ENCODE results near the gene KRTAP10-10. TPM values are rescaled to one million over a fixed set of nuclear protein-coding genes. Genes with fewer than 3 reads are reported as not detected.

KRTAP10-10 gene
- total and polyA plus RNA-seq, 7 donors, result not detected

DNA sequence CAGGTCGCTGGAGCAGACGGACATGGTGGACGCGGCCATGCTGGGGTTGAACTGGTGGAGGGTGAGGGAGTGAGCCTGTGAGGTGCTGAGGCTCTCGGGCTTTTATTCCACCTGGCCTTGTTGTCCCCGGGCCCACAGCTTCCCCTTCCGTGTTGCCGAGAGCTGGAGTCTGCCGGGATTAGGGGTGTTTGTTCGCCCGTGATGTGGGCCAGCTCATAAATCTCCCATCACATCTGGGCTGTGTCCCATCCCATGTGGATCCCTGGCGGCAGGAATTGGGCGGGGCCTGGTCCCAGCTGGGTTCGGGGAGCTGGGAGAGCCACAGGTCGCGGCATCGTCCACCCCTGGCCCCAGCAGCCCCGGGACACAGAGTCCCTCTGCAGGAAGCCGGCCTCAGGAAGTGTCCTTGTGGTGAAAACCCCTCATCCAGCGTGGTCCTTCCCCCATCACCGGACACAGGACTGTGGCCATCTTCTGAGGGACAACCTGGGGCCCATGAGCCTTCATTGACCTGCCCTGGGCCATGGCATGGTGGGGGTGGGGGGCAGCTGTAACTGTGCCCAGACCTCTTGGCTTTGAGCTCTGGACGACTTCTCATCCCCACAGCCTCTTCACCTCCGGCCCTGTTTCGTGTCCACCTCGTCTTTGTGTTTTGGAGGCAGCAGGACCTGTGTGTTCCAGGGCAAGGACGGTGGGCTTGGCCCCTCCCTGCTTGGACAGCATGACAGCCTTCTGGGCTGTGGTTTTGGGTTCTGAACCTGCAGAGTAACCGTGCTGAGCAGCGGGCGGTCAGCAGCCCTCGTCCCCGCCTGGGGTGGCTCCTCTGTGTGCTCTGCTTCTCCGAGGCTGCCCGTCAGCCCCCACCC, 44.5 kb upstream of the KRTAP10-10 start, which contains the start of gene KRTAP10-6:
Gene KRTAP10-6, minus strand, starts transcription at position 60 of the 866 bp plus-strand sequence. Its CDS starts 21 bp downstream, at position 39.
- no peak within 1 kb of the TSS for H3K27ac ChIP-seq
- TF ChIP-seq, protein P1, sequence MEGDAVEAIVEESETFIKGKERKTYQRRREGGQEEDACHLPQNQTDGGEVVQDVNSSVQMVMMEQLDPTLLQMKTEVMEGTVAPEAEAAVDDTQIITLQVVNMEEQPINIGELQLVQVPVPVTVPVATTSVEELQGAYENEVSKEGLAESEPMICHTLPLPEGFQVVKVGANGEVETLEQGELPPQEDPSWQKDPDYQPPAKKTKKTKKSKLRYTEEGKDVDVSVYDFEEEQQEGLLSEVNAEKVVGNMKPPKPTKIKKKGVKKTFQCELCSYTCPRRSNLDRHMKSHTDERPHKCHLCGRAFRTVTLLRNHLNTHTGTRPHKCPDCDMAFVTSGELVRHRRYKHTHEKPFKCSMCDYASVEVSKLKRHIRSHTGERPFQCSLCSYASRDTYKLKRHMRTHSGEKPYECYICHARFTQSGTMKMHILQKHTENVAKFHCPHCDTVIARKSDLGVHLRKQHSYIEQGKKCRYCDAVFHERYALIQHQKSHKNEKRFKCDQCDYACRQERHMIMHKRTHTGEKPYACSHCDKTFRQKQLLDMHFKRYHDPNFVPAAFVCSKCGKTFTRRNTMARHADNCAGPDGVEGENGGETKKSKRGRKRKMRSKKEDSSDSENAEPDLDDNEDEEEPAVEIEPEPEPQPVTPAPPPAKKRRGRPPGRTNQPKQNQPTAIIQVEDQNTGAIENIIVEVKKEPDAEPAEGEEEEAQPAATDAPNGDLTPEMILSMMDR (IDR thresholded peaks at IDR 0.05), result no peak
- ATAC-seq (peak in 1 of 4 donors; percentile 19), DNase-seq (peak in 1 of 2 donors; percentile 42)
- intact Hi-C loops (cut with DNase I), result no loop called here
- 20 to 35% (median 21%) methylated on average over 31 to 33 of the region's 33 CpGs for WGBS, 3 donors
- H3K27me3 ChIP-seq (ENCODE audit: insufficient read depth in 3 of 3, low read length in 2 of 3), result peaks cover 0 to 47% (median 11%) of the 10 kb centered on the region in 3 donors
- no peaks in the 10 kb centered on the region for H3K9me3 ChIP-seq
- no peaks in the 10 kb centered on the region for H3K4me1 ChIP-seq
- no peak within 1 kb of the TSS for H3K4me3 ChIP-seq
- no peaks in the 10 kb centered on the region for H3K36me3 ChIP-seq (ENCODE audit: insufficient read depth in 1 of 2, low read depth in 1 of 2)

DNA sequence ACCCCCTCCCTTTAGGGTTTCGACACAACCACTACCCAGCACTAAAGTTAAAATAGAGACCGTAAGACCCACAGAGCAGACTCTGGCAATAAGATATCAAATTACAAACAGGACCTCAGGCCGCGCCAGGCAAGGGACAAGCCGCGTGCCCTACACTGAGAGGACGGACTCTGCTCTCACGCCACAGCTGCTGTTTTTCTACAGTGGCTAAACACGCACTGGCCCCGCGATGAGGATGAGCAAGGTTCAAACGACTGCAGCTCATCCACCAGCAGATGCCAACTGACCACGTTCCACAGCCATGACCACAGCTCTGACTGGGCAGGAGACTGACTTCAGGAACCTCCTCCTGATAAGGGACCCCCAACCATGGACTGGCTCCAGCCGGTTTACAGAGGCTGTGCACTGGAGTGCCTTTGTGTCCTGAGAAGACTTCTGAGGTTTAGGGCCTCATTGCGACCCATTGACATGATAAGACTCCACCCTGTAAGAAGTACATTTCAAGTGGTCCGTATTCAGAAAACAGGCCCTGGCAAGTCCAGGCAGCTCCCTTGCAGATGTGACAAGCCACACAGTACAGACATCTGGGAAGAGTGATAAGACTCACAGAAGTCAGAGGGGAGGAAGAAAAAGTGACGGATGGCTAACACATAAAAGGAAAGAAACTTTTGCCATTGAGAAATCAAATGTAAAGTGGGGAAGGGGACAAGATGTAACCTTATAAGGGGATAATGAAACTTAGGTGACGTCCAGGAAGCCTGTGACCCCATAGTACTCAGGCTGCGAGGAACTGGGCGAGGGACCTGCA, 43.4 kb upstream of the KRTAP10-10 start:
- H3K36me3 ChIP-seq (ENCODE audit: insufficient read depth in 1 of 2, low read depth in 1 of 2), result no peaks in the 10 kb centered on the region
- no peaks in the 10 kb centered on the region for H3K9me3 ChIP-seq
- H3K4me1 ChIP-seq, result no peaks in the 10 kb centered on the region
- ATAC-seq, result peak in 2 of 4 donors; percentile 44 to 68
- H3K4me3 ChIP-seq, result no peak overlapping the region
- intact Hi-C loops (cut with DNase I), result no loop called here
- no peak overlapping the region for H3K27ac ChIP-seq
- TF ChIP-seq, protein P1 (IDR thresholded peaks at IDR 0.05), result no peak
- peak in 1 of 2 donors; percentile 35 for DNase-seq
- H3K27me3 ChIP-seq (ENCODE audit: insufficient read depth in 3 of 3, low read length in 2 of 3), result peaks cover 0 to 59% (median 11%) of the 10 kb centered on the region in 3 donors
- WGBS, 3 donors, result 32 to 39% (median 34%) methylated on average over 20 of the region's 20 CpGs

DNA sequence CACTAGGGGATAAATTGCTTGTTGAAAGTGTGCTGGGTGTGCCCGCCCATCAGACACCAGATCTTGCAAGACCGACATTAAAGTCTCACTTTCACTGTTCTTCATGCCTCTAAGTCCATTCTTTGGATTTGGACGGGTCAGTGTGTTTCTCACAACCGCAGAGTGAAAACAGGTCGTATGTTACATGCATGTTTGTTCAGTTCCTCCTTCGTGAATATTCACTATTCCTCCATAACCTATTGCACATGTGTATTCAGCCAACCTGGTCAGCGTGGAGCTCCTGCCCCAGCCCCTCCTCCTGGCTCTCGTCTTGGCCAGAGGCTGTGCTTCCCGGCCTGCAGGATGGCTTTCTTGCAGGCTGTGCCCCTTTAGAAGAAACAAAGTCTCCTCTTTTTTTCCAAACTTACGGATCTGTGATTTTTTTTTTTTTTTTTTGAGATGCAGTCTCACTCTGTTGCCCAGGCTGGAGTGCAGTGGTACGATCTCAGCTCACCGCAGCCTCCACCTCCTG, 42.7 kb upstream of the KRTAP10-10 start:
- Histone ChIP-seq H3K27me3 (ENCODE audit: insufficient read depth in 3 of 3, low read length in 2 of 3) (peaks cover 0 to 62% (median 9%) of the 10 kb centered on the region in 3 donors), H3K36me3 (ENCODE audit: insufficient read depth in 1 of 2, low read depth in 1 of 2) (no peaks in the 10 kb centered on the region), H3K4me1 (no peaks in the 10 kb centered on the region), H3K4me3 (no peak overlapping the region), H3K9me3 (no peaks in the 10 kb centered on the region), H3K27ac (no peak overlapping the region)
- TF ChIP-seq, protein P1 (IDR thresholded peaks at IDR 0.05), result no peak
- DNase-seq (no peak), ATAC-seq (no peak)
- WGBS, 3 donors, result 73 to 85% (median 79%) methylated on average over 12 of the region's 12 CpGs
- intact Hi-C loops (cut with DNase I), result no loop called here

DNA sequence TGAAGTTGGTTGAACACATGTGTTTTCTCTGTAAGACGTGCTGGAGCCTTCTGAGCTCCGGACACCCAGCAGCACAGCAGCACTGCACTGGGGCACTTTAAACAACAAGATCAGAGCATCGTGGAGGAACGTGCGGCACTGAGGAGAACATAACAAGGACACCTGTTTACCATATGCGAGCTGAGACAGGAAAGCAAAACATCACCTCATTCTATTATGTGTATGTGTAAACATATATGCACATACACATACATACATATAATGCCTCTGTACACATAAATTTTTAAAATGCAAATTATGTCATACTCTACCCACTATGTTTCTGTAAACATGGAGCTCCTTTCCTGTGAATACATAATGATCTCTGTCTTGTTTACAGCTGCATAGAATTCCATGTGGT, 41.6 kb upstream of the KRTAP10-10 start:
- no peaks in the 10 kb centered on the region for H3K36me3 ChIP-seq (ENCODE audit: insufficient read depth in 1 of 2, low read depth in 1 of 2)
- H3K9me3 ChIP-seq, result no peaks in the 10 kb centered on the region
- intact Hi-C loops (cut with DNase I), result no loop called here
- H3K4me3 ChIP-seq, result no peak overlapping the region
- WGBS, 3 donors, result 67 to 78% (median 75%) methylated on average over 6 of the region's 6 CpGs
- no peaks in the 10 kb centered on the region for H3K4me1 ChIP-seq
- no peak overlapping the region for H3K27ac ChIP-seq
- no peak for ATAC-seq
- no peak for DNase-seq
- H3K27me3 ChIP-seq (ENCODE audit: insufficient read depth in 3 of 3, low read length in 2 of 3), result peaks cover 0 to 62% (median 4%) of the 10 kb centered on the region in 3 donors
- TF ChIP-seq, protein P1 (IDR thresholded peaks at IDR 0.05), result no peak
